ENCODE measurements around the gene PTGR1.

The PTGR1 gene

GRCh38 chr9:111601237-111602018, 2.0 kb upstream of the PTGR1 start:
- FAIRE-seq, result no peak
- TF ChIP-seq, protein P1, sequence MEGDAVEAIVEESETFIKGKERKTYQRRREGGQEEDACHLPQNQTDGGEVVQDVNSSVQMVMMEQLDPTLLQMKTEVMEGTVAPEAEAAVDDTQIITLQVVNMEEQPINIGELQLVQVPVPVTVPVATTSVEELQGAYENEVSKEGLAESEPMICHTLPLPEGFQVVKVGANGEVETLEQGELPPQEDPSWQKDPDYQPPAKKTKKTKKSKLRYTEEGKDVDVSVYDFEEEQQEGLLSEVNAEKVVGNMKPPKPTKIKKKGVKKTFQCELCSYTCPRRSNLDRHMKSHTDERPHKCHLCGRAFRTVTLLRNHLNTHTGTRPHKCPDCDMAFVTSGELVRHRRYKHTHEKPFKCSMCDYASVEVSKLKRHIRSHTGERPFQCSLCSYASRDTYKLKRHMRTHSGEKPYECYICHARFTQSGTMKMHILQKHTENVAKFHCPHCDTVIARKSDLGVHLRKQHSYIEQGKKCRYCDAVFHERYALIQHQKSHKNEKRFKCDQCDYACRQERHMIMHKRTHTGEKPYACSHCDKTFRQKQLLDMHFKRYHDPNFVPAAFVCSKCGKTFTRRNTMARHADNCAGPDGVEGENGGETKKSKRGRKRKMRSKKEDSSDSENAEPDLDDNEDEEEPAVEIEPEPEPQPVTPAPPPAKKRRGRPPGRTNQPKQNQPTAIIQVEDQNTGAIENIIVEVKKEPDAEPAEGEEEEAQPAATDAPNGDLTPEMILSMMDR (IDR thresholded peaks at IDR 0.05; ENCODE audit: insufficient read depth, missing control alignments), result no peak

GRCh38 chr9:111599955-111600343, 502 bp upstream of the PTGR1 start:
- FAIRE-seq, result no peak
- TF ChIP-seq, protein P1 (IDR thresholded peaks at IDR 0.05; ENCODE audit: insufficient read depth, missing control alignments), result no peak

More at GRCh38 chr9:111601237-111602018, 2.0 kb upstream of the PTGR1 start:
- DNase-seq (ENCODE audit: insufficient read length, low spot score), result no peak

GRCh38 chr9:111598733-111599091, 735 bp downstream of the PTGR1 start:
- FAIRE-seq, result no peak
- no peak for DNase-seq (ENCODE audit: insufficient read length, low spot score)
- TF ChIP-seq, protein P1 (IDR thresholded peaks at IDR 0.05; ENCODE audit: insufficient read depth, missing control alignments), result no peak

More at GRCh38 chr9:111599955-111600343, 502 bp upstream of the PTGR1 start:
- DNase-seq (ENCODE audit: insufficient read length, low spot score), result no peak

- TF ChIP-seq, protein P1 (IDR thresholded peaks at IDR 0.05; ENCODE audit: insufficient read depth, missing control alignments), result peak; percentile 69
- no peak for FAIRE-seq
- DNase-seq (ENCODE audit: insufficient read length, low spot score), result no peak
Observed at GRCh38 chr9:111597852-111598732, 1.4 kb downstream of the PTGR1 start.

DNA sequence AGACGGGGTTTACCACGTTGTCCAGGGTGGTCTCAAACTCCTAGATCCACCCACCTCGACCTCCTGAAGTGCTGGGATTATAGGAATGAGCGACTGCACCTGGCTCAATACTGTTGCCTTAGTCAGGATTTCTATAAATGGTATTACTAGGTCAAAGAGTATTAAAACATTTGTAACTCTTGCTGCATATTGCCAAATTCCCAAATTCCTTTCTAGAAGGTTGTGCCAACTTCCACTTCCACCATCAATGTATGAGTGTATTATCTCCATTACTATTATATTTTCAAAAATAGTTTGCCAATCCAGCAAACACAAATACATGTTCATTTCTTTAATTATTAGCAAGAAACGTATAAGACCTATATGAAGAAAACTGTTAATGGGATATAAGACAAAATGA, 10.6 kb downstream of the PTGR1 start:
- FAIRE-seq, result no peak
- TF ChIP-seq, protein P1 (IDR thresholded peaks at IDR 0.05; ENCODE audit: insufficient read depth, missing control alignments), result no peak

DNA sequence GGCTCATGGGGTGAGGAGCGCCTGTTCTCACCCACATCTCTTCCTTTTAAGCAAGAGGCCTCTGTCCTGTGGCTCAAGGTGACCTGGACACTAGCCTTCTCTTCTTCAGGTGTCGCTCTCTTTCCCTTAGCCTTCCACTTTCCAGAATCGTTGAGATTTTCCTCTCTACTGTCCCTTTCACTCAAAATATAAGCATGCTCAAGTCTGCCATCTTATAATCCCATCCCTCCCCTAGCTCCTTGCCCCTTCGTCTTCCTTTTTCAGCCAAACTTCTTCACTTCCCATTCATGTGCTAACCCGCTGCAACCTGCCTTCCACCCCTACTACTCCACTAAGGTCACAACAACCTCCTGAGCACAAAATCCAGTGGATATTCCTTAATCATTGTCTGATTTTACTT, 13.1 kb downstream of the PTGR1 start:
- DNase-seq (ENCODE audit: insufficient read length, low spot score) (no peak), FAIRE-seq (no peak)
- TF ChIP-seq, protein P1 (IDR thresholded peaks at IDR 0.05; ENCODE audit: insufficient read depth, missing control alignments), result no peak

More for the DNA sequence above, 10.6 kb downstream of the PTGR1 start:
- DNase-seq (ENCODE audit: insufficient read length, low spot score), result no peak
